Activated CD8-positive, alpha-beta memory T cell treated with anti-CD3 and anti-CD28 coated beads for 24 hours (primary cell): ENCODE measurements around the gene SHMT1.
"Not testable (repeated sequence)": the region's sequence is repeated elsewhere in the genome, so short reads cannot be mapped to it uniquely, and the experiment has no call there.

Experiments
- DNase-seq: peaks from one replicate; pipeline ENCODE4 v3.0.0-alpha.2; 2020

Gene SHMT1

GRCh38 chr17:18324140-18325050 is 39.0 kb downstream of the SHMT1 start:
- DNase-seq: no peak

GRCh38 chr17:18323507-18324139 is 39.7 kb downstream of the SHMT1 start:
- DNase-seq: no peak

GRCh38 chr17:18323007-18323406 is 40.3 kb downstream of the SHMT1 start:
- DNase-seq: no peak

GRCh38 chr17:18322522-18322921 is 40.8 kb downstream of the SHMT1 start:
- no peak for DNase-seq

- no peak for DNase-seq
These were observed 42.0 kb downstream of the SHMT1 start for GRCh38 chr17:18321309-18321708.

GRCh38 chr17:18320301-18320700 is 43.0 kb downstream of the SHMT1 start:
- no peak for DNase-seq

- no peak for DNase-seq
These were observed 43.6 kb downstream of the SHMT1 start for GRCh38 chr17:18319604-18320256.

DNA sequence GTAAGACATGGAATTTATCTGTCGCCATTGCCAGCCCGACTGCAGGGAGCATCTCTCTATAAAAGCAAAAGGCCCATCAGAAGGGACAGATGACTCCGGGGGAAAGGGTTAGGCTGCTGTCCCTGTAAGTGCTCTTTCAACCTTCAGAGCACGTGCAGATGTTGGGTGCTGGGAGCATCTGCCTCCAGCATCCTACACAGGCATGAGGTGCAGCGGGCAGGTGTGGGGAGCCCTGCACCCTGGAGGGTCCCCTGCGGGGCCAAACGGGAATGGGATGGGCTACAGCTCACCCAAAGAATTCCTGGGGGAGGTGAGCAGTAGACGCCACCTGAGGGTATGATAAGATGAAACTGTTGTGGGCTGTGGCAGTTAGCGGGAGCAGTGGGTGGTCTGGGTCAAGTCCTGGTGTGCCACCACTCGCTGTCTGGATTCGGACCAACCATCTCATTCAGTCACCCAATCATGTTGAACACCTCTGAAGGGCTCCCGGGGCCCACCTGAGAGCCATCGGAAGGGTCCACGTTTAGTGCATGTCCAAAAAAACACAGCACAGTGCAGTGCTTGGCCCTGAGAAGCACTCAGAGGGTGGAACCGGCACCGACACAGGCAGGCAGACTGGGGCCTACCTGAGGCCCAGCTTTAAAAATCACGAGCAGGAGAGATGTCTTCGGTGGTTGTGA is 44.4 kb downstream of the SHMT1 start:
- no peak for DNase-seq

DNA sequence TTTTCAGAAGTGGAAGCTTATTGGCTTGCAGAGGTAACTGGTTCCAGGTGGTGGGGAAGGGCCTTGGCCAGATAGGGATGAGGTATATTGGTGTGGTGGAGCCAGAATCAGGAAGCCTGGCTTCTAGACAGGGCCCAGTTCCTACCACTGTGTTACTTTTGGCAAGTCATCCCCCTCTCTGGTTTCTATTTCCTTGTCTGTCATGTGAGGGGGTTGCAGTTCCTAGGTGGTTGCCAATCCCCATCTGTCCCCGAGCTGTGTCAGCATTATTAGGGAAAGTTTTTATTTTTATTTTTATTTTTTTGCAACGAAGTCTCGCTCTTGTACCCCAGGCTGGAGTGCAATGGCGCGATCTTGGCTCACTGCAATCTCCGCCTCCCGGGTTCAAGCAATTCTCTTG is 45.2 kb downstream of the SHMT1 start:
- no peak for DNase-seq

- no peak for DNase-seq
These were observed 47.4 kb downstream of the SHMT1 start for GRCh38 chr17:18315961-18316360.

GRCh38 chr17:18315562-18315922 is 47.8 kb downstream of the SHMT1 start:
- no peak for DNase-seq

GRCh38 chr17:18314731-18315561 is 48.4 kb downstream of the SHMT1 start, which contains the start of the genes SMCR8 and TOP3A:
Gene SMCR8 (plus strand): TSS chr17:18315293. CDS start chr17:18315790, 497 bp downstream.
Gene TOP3A (minus strand): TSS chr17:18314994. CDS start chr17:18314778, 216 bp downstream.
- DNase-seq: peak; percentile 98

DNA sequence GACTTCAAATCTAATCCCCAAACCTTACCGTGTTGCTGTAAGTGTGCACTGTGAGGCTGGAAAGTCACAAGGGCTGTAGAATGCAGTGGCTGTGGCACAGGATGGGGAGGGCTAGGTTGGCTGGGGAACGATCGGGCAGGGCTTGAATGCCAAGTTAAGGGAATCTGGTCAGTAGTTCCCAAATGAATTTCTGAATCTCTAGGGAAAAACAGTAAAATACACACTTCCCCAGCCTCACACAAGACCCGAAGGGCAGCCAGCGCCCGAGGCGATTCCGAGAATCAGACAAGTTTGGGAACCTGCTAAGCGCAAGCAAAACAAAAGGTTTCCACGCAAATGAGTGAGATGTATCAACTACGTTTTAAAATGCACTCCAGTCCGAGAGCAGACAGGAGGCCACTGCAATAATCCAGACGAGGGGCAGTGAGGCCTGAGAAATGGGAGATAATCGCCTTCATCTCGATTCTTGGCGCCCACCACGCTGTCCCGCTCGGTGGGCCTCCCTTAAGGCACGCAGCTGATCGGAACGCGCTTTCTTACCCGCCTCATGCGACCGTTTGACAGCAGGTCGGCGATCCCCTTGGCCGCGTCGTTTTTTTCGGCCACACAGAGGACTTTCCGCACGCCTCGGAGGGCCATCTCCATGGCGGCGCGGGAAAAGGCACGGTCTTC is 49.2 kb downstream of the SHMT1 start:
- DNase-seq: no peak

DNA sequence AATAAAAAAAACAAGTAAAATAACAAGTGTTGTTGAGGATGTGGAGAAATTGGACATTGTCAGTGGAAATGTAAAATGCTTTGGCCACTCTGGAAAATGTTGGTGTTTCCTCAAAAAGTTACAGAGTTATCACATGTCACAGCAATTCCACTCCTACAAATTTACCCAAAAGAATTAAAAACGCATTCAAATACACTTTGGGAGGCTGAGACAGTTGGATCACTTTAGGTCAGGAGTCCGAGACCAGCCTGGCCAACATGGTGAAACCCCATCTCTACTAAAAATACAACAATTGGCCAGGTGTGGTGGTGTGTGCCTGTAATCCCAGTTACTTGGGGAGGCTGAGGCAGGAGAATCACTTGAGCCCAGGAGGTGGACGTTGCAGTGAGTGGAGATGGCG is 54.1 kb downstream of the SHMT1 start:
- DNase-seq: no peak

- not testable (repeated sequence) for DNase-seq
These were observed 60.1 kb downstream of the SHMT1 start for GRCh38 chr17:18303206-18303605.

- no peak for DNase-seq
These were observed 62.4 kb downstream of the SHMT1 start for GRCh38 chr17:18300725-18301480.

DNA sequence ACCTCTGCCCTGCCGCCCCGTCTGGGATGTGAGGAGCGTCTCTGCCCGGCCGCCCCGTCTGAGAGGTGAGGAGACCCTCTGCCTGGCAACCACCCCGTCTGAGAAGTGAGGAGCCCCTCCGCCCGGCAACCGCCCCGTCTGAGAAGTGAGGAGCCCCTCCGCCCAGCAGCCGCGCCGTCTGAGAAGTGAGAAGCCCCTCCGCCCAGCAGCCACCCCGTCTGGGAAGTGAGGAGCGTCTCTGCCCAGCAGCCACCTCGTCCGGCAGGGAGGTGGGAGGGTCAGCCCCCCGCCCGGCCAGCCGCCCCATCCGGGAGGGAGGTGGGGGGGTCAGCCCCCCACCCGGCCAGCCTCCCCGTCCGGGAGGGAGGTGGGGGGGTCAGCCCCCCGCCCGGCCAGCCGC is 65.3 kb downstream of the SHMT1 start:
- not testable (repeated sequence) for DNase-seq

DNA sequence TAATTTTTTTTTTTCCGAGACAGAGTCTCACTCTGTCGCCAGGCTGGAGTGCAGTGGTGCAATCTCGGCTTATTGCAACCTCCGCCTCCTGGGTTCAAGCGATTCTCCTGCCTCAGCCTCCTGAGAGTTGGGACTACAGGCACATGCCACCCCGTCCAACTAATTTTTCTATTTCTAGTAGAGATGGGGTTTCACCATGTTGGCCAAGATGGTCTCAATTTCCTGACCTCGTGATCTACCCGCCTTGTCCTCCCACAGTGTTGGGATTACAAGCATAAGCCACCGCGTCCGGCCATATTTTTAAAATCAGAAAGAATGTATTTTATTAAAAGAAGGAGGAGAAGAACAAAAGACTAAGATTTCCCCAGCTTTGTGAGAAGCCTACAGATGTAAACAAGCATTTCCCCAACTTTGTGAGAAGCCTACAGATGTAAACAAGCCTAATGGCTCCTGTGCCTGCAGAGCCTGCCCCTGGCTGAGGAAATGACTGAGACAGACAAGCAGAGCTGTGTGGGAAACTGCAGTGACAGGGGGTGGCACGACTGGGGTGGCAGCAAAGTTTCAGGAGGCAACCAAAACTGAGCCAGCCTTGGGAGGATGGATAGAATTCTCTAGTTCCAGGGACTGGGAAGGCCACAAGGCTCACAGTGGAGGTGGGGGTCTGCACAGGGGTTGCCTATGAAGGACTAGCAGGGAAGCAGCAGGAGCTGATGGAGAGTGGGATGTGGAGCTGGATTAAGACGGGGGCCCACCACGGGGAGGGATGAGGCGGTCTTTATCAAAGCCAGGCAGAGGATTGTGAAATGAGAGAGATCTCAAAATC is 71.4 kb downstream of the SHMT1 start:
- no peak for DNase-seq

DNA sequence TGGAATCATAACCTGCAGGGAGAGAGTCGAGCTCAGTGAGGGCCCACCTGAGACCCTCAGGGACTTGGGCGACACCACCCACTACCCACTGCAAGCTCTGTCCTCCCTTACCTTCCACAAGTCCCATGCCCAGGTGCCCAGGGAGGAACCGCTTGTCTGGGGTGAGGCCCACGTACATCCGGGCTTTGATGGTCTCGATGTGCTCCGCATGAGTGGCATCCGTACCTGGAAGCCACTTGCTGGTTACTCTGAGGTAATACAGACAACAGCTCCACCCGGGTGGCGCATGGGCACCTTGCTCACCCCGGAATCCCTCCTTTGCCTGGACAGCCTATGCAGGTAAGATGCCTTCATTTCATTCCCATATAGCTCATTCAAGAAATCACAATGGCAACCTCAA is 78.1 kb downstream of the SHMT1 start:
- no peak for DNase-seq

- no peak for DNase-seq
These were observed 81.6 kb downstream of the SHMT1 start for GRCh38 chr17:18281788-18282187.
